ENCODE measurements around the gene ELOB.

DNA sequence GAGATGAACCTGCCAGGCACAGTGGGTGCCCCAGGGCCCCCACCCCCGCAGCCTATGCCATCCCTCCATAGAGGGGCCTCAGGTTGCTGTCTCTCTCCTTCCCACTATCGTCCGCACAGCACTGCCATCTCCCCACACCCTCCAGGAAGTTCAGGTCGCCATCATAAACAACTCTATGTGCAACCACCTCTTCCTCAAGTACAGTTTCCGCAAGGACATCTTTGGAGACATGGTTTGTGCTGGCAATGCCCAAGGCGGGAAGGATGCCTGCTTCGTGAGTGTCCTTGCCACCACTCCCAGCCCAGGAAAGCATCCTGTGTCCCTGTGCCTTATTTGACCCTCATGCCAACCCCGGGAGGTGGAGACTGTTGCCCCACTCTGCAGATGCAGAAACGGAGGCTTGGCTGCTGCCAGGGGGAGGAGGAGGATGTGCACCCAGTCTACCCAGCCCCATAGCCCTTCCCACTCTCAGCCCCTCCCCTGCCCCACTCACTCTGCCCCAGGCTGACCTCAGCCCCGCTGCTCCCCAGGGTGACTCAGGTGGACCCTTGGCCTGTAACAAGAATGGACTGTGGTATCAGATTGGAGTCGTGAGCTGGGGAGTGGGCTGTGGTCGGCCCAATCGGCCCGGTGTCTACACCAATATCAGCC, 43.9 kb upstream of the ELOB start:
- TF ChIP-seq, protein P1, sequence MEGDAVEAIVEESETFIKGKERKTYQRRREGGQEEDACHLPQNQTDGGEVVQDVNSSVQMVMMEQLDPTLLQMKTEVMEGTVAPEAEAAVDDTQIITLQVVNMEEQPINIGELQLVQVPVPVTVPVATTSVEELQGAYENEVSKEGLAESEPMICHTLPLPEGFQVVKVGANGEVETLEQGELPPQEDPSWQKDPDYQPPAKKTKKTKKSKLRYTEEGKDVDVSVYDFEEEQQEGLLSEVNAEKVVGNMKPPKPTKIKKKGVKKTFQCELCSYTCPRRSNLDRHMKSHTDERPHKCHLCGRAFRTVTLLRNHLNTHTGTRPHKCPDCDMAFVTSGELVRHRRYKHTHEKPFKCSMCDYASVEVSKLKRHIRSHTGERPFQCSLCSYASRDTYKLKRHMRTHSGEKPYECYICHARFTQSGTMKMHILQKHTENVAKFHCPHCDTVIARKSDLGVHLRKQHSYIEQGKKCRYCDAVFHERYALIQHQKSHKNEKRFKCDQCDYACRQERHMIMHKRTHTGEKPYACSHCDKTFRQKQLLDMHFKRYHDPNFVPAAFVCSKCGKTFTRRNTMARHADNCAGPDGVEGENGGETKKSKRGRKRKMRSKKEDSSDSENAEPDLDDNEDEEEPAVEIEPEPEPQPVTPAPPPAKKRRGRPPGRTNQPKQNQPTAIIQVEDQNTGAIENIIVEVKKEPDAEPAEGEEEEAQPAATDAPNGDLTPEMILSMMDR (IDR thresholded peaks at IDR 0.05): no peak
- TF ChIP-seq POLR2A (IDR thresholded peaks at IDR 0.05): no peak
